Measurements from ENCODE around the gene MTRF1.
"Not testable (repeated sequence)": the region's sequence is repeated elsewhere in the genome, so short reads cannot be mapped to it uniquely, and the experiment has no call there.

The MTRF1 gene

GRCh38 chr13:41177616-41178015 lies 85.8 kb downstream of the MTRF1 start:
- DNase-seq (ENCODE audit: low read depth in 2 of 2) = no peak

GRCh38 chr13:41175576-41175975 lies 87.8 kb downstream of the MTRF1 start:
- DNase-seq (ENCODE audit: low read depth in 2 of 2) = not testable (repeated sequence)
